ENCODE measurements around the gene CDH4.

GRCh38 chr20:61630816-61631215 lies 378.8 kb downstream of the CDH4 start:
- TF ChIP-seq, protein P1, sequence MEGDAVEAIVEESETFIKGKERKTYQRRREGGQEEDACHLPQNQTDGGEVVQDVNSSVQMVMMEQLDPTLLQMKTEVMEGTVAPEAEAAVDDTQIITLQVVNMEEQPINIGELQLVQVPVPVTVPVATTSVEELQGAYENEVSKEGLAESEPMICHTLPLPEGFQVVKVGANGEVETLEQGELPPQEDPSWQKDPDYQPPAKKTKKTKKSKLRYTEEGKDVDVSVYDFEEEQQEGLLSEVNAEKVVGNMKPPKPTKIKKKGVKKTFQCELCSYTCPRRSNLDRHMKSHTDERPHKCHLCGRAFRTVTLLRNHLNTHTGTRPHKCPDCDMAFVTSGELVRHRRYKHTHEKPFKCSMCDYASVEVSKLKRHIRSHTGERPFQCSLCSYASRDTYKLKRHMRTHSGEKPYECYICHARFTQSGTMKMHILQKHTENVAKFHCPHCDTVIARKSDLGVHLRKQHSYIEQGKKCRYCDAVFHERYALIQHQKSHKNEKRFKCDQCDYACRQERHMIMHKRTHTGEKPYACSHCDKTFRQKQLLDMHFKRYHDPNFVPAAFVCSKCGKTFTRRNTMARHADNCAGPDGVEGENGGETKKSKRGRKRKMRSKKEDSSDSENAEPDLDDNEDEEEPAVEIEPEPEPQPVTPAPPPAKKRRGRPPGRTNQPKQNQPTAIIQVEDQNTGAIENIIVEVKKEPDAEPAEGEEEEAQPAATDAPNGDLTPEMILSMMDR (IDR thresholded peaks at IDR 0.05) = no peak
- TF ChIP-seq POLR2AphosphoS5 (IDR thresholded peaks at IDR 0.05) (no peak), POLR2A (IDR thresholded peaks at IDR 0.05) (no peak)
